Prostate gland (tissue), 2 donors: ENCODE results near the gene FXYD5. TPM values are rescaled to one million over a fixed set of nuclear protein-coding genes. Genes with fewer than 3 reads are reported as not detected.

Experiments used
- DNase-seq: peaks from one replicate; pipeline ENCODE4 v3.0.0-alpha.2; 2019; ENCODE audit warnings: low spot score
- H3K27ac ChIP-seq, 2 donors: fragments of 200-600 bp; sonication (generic); 2 replicates each; pipeline ENCODE4 v1.5.1; 2017 to 2019
- H3K27me3 ChIP-seq: fragments of 200-600 bp; sonication (generic); replicated peaks from 2 replicates; pipeline ENCODE4 v1.5.1; 2019; ENCODE audit not compliant: insufficient read depth
- H3K36me3 ChIP-seq, 2 donors: fragments of 200-600 bp; sonication (generic); 1 replicate in 1 of 2; 2 replicates in 1 of 2; pipeline versions ENCODE4 v1.5.1 to v1.8.1; 2017 to 2019
- H3K4me1 ChIP-seq: fragments of 200-600 bp; sonication (generic); replicated peaks from 2 replicates; pipeline ENCODE4 v1.5.1; 2019
- H3K4me3 ChIP-seq, 2 donors: fragments of 200-600 bp; sonication (generic); 2 replicates each; pipeline ENCODE4 v1.5.1; 2017 to 2019
- H3K9me3 ChIP-seq: fragments of 200-600 bp; sonication (generic); 2 replicates; pipeline ENCODE4 v1.5.1; 2017
- POLR2A ChIP-seq: fragments of 450-650 bp; IDR thresholded peaks from one replicate; pipeline ENCODE4 v1.6.1; 2016; ENCODE audit warnings: antibody characterized with exemption, mild to moderate bottlenecking
- POLR2AphosphoS5 ChIP-seq: sonication (generic); formaldehyde crosslinking; IDR thresholded peaks from one replicate; pipeline ENCODE4 v1.6.1; 2017; ENCODE audit warnings: antibody characterized with exemption
- WGBS: methylation state at CpG from one replicate; pipeline ENCODE4 v1.1.5; 2018; 5-methylcytosine and 5-hydroxymethylcytosine counted together
- intact Hi-C: fragments of 100-400 bp; cut with DNase I; formaldehyde crosslinking; loops from one replicate; pipeline ENCODE4 v1.14.2; 2022
- total RNA-seq, 2 donors: library from RNA; depleted of rRNA; stranded (reverse); fragments of >200 nt; gene quantifications; one replicate each; pipeline ENCODE4 v1.1.0, GENCODE V29; 2016
- TF ChIP-seq, protein P1 (sequence below), 4 experiments: fragments of 200-600 bp in 2 of 4; fragments of 450-650 bp in 2 of 4; sonication (generic) in 2 of 4; IDR thresholded peaks; 1 replicate in 3 of 4; 2 replicates in 1 of 4; pipeline ENCODE4 v1.5.1; 2016 to 2019; ENCODE audit warnings: antibody characterized with exemption in 4 of 4, mild to moderate bottlenecking in 2 of 4, moderate library complexity in 2 of 4

Gene FXYD5
- total RNA-seq, 2 donors from 2014 or later = 18.8 to 43.2 TPM

DNA sequence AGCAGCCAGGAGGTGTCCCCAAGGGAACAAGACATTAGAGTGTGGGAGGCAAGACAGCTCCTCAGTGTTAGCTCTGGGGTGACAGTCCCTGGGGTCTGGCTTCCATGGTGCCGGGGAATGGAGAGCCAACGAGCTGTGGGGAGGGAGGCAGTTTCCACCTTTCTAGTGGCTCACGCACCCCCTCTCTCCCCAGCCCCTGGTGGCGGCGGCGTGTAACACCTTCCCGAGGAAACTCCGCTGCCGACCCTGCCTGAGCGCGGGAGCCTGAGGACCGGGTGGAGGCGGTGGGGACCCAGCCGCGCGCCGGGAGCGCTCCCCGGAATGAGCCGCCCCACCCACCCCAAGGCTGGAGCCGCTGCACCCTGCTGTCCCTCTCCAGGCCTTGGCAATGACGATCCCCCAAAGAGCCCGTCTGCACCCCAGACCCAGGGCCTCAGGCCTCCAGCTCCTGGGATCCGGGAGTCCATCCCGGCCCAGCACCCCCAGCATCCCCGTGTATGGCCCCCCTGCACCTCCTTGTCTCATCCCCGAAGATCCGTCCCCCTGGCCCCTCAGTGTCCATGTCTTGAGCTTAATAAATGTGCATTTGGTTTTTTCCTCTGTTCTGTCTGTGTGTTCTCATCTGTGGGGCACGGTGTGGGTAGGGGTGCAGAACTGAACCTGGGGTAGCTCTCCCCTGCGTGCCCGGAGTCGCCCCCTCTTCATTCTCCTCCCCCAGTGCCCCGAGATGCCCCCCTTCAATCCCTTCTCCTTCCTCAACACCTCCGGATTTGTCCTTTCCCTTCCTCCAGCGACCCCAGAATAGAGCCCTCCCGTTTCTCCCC is 622 bp upstream of the FXYD5 start:
- peaks cover 12% of the 10 kb centered on the region for H3K27me3 ChIP-seq

DNA sequence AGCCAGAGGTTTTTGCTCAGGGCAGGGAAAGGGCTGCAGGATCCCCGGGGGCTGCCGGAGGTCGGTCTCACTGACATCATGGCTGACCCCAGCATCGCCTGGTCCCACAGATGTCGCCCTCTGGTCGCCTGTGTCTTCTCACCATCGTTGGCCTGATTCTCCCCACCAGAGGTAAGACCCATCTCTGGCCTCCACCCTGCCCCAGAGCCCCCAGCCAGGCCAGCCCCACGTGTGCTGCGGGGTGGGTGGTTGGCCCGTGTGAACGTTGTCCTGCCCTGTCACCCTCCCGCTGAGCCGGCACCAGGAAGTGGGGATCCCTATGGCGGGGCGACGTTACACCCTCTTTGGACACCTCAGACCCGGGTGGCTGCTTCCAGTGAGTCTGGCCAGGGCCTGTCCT is 906 bp downstream of the FXYD5 start:
- Histone ChIP-seq H3K36me3 (no peaks in the 10 kb centered on the region), H3K4me1 (no peaks in the 10 kb centered on the region), H3K27me3 (peaks cover 12% of the 10 kb centered on the region), H3K9me3 (no peaks in the 10 kb centered on the region), H3K27ac (no peak overlapping the region), H3K4me3 (peak overlapping the region; percentile 37 to 41)
- no peak for DNase-seq
- TF ChIP-seq POLR2A (no peak), POLR2AphosphoS5 (no peak)
- TF ChIP-seq, protein P1, sequence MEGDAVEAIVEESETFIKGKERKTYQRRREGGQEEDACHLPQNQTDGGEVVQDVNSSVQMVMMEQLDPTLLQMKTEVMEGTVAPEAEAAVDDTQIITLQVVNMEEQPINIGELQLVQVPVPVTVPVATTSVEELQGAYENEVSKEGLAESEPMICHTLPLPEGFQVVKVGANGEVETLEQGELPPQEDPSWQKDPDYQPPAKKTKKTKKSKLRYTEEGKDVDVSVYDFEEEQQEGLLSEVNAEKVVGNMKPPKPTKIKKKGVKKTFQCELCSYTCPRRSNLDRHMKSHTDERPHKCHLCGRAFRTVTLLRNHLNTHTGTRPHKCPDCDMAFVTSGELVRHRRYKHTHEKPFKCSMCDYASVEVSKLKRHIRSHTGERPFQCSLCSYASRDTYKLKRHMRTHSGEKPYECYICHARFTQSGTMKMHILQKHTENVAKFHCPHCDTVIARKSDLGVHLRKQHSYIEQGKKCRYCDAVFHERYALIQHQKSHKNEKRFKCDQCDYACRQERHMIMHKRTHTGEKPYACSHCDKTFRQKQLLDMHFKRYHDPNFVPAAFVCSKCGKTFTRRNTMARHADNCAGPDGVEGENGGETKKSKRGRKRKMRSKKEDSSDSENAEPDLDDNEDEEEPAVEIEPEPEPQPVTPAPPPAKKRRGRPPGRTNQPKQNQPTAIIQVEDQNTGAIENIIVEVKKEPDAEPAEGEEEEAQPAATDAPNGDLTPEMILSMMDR (IDR thresholded peaks at IDR 0.05) = no peak
- WGBS = 30% methylated on average over 17 of the region's 17 CpGs
- intact Hi-C loops = no loop called here

More for the DNA sequence above, 622 bp upstream of the FXYD5 start:
- H3K36me3 ChIP-seq = no peaks in the 10 kb centered on the region
- TF ChIP-seq, protein P1 (IDR thresholded peaks at IDR 0.05) = peak in 2 of 4 experiments; percentile 23 to 62
- TF ChIP-seq POLR2AphosphoS5 = no peak
- no peaks in the 10 kb centered on the region for H3K9me3 ChIP-seq
- no peak for DNase-seq
- intact Hi-C loops = no loop called here
- WGBS = 4% methylated on average over 29 of the region's 36 CpGs
- H3K4me3 ChIP-seq = peak overlapping the region; percentile 37 to 41
- no peaks in the 10 kb centered on the region for H3K4me1 ChIP-seq
- H3K27ac ChIP-seq = peak overlapping the region in 1 of 2 donors; percentile 36

DNA sequence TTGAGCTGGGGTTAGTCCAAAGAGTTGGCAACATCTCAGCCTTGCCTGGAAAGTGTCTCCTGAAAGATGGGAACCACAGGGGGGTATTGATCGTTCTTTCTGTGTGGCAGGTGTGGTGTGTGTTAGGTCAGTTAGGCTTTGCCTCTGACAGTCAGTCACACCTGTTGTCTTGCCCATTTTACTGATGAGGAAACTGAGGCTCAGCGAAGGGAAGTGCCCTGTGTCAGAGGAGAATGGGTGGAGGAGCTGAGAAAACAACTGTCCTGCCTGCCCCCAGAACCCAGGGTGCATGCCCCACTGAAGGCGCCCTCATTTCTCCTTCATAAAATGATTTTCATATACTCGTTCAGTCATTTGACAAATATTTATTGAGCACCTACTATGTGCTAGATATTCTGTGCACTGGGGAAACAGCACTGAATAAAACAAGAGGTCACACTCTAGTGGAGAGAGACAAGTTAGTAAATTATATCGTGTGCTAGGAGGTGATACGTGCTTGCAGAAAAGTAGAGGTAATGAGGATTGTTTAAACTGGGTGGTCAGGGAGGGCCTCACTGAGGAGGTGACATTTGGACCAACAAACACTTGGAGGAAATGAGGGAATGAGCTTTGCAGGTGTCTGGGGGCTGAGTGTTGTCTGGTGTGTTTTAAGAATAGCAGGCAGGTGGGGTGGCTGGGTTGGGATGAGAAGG is 1.6 kb downstream of the FXYD5 start:
- Histone ChIP-seq H3K36me3 (no peaks in the 10 kb centered on the region), H3K27me3 (peaks cover 12% of the 10 kb centered on the region), H3K27ac (no peak overlapping the region), H3K4me1 (no peaks in the 10 kb centered on the region), H3K4me3 (no peak overlapping the region), H3K9me3 (no peaks in the 10 kb centered on the region)
- TF ChIP-seq, protein P1 (IDR thresholded peaks at IDR 0.05) = no peak
- intact Hi-C loops = no loop called here
- 92% methylated on average over 6 of the region's 6 CpGs for WGBS
- no peak for DNase-seq

DNA sequence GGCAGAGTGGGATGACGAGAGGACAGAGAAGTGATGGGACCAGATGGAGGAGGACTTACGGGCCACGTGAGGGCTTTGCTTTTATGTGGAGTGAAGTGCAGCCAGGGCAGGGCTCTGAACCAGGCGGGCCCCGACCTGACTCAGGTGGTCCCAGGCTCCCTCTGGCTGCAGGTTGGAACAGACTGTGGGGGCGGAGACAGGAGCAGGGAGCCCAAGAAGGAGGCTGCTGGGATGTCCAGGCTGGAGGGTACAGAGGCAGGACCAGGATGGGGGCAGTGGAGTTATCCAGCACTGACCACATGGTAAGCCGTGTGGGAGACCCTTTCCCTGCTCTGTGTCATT is 2.1 kb downstream of the FXYD5 start:
- H3K4me3 ChIP-seq = no peak overlapping the region
- no peaks in the 10 kb centered on the region for H3K9me3 ChIP-seq
- DNase-seq = no peak
- 65% methylated on average over 7 of the region's 7 CpGs for WGBS
- TF ChIP-seq POLR2A (no peak), POLR2AphosphoS5 (no peak)
- TF ChIP-seq, protein P1 (IDR thresholded peaks at IDR 0.05) = no peak
- H3K36me3 ChIP-seq = no peaks in the 10 kb centered on the region
- H3K27ac ChIP-seq = no peak overlapping the region
- no peaks in the 10 kb centered on the region for H3K4me1 ChIP-seq
- H3K27me3 ChIP-seq = peaks cover 12% of the 10 kb centered on the region
- intact Hi-C loops = no loop called here
